LHCN-M2 (cell line): ENCODE data around the gene SLC52A1. TPM values are rescaled to one million over a fixed set of nuclear protein-coding genes. Genes with fewer than 3 reads are reported as not detected.

Experiments used
- DNase-seq: peaks from one replicate; pipeline ENCODE4 v3.0.0-alpha.2; 2012; ENCODE audit warnings: low read depth
- total RNA-seq: library from RNA; depleted of rRNA; stranded (reverse); fragments of >200 nt; gene quantifications from 2 replicates; pipeline ENCODE4 v1.2.3, GENCODE V29; 2014; rRNA removed

The SLC52A1 gene
- total RNA-seq, 1 experiment from 2014 or later, result 0.06 TPM

GRCh38 chr17:4987767-4988567 is 47.3 kb downstream of the SLC52A1 start:
- peak; percentile 38 for DNase-seq

GRCh38 chr17:4986951-4987766 is 48.1 kb downstream of the SLC52A1 start, which contains the start of gene CAMTA2:
TSS of gene CAMTA2 (minus strand) at chr17:4987675. CDS start at chr17:4986222, 1,453 bp downstream.
- DNase-seq, result peak; percentile 66

GRCh38 chr17:4986403-4986802 is 48.8 kb downstream of the SLC52A1 start:
- DNase-seq, result no peak

Other genes starting within 250 kb of the SLC52A1 start
- 0.17 and 0.38 TPM in 2 replicates for gene VMO1, start 249.1 kb downstream of the SLC52A1 start, total RNA-seq
- gene GLTPD2, start 246.5 kb downstream of the SLC52A1 start, total RNA-seq, result not detected in 2 replicates
- 165 and 204 TPM in 2 replicates for gene PSMB6, start 239.3 kb downstream of the SLC52A1 start, total RNA-seq
- gene PLD2, start 228.3 kb downstream of the SLC52A1 start, total RNA-seq, result 13.6 and 15.3 TPM in 2 replicates
- gene MINK1, start 202.1 kb downstream of the SLC52A1 start, total RNA-seq, result 26.7 and 33.6 TPM in 2 replicates
- gene C17orf107, start 135.9 kb downstream of the SLC52A1 start, total RNA-seq, result under 0.01 and 0.06 TPM in 2 replicates
- 0.19 TPM in 1 of 2 replicates, not detected in the other for gene CHRNE, start 132.3 kb downstream of the SLC52A1 start, total RNA-seq
- not detected in 2 replicates for gene GP1BA, start 103.1 kb downstream of the SLC52A1 start, total RNA-seq
- gene SLC25A11, start 95.4 kb downstream of the SLC52A1 start, total RNA-seq, result 92.3 and 93.5 TPM in 2 replicates
- gene RNF167, start 95.2 kb downstream of the SLC52A1 start, total RNA-seq, result 34.4 and 38.2 TPM in 2 replicates
- 1,610 and 1,782 TPM in 2 replicates for gene PFN1, start 86.9 kb downstream of the SLC52A1 start, total RNA-seq
- 5.2 and 7.9 TPM in 2 replicates for gene ENO3, start 84.3 kb downstream of the SLC52A1 start, total RNA-seq
- 69.6 and 75.0 TPM in 2 replicates for gene SPAG7, start 67.6 kb downstream of the SLC52A1 start, total RNA-seq
- 12.4 and 13.2 TPM in 2 replicates for gene CAMTA2, start 47.8 kb downstream of the SLC52A1 start, total RNA-seq
- 0.34 and 0.64 TPM in 2 replicates for gene INCA1, start 37.9 kb downstream of the SLC52A1 start, total RNA-seq
- 75.9 and 82.0 TPM in 2 replicates for gene KIF1C, start 37.5 kb downstream of the SLC52A1 start, total RNA-seq
- 0.06 and 0.17 TPM in 2 replicates for gene ZFP3, start 43.0 kb upstream of the SLC52A1 start, total RNA-seq
- 7.8 and 7.9 TPM in 2 replicates for gene ZNF232, start 76.5 kb upstream of the SLC52A1 start, total RNA-seq
- under 0.01 TPM in 1 of 2 replicates, not detected in the other for gene USP6, start 80.6 kb upstream of the SLC52A1 start, total RNA-seq
- 3.5 and 7.6 TPM in 2 replicates for gene ZNF594, start 156.4 kb upstream of the SLC52A1 start, total RNA-seq
- gene SCIMP, start 199.4 kb upstream of the SLC52A1 start, total RNA-seq, result not detected in 2 replicates
- gene RABEP1, start 246.9 kb upstream of the SLC52A1 start, total RNA-seq, result 39.8 and 45.5 TPM in 2 replicates